Natural killer cell treated with Interleukin-12 subunit alpha and Interleukin-12 subunit beta and Interleukin-15 and Interleukin-18, amount 100 ng/mL, for 72 hours (primary cell): ENCODE data around the gene KCNIP4. TPM values are rescaled to one million over a fixed set of nuclear protein-coding genes. Genes with fewer than 3 reads are reported as not detected.

ENCODE experiments used
- ATAC-seq, 2 donors: fragments of 150-1000 bp; cut with Tn5 transposase in 1 of 2; sonication (Bioruptor Pico), chemical (Tn5 transposase) in 1 of 2; 2 replicates each; pipeline ENCODE4 v1.10.0; 2021
- DNase-seq: peaks from one replicate; pipeline ENCODE4 v3.0.0; 2022; ENCODE audit warnings: low spot score
- H3K27ac Mint-ChIP-seq, 2 donors: 1 replicate in 1 of 2; 2 replicates in 1 of 2; pipeline ENCODE4 v1.8.0; 2022; ENCODE audit warnings: mixed read lengths in 2 of 2, mild to moderate bottlenecking in 1 of 2, moderate library complexity in 1 of 2
- H3K27me3 Mint-ChIP-seq, 2 donors: 1 replicate in 1 of 2; 2 replicates in 1 of 2; pipeline ENCODE4 v1.8.0; 2022; ENCODE audit warnings: mixed read lengths in 2 of 2
- H3K36me3 Mint-ChIP-seq: one replicate; pipeline ENCODE4 v1.8.0; 2022; ENCODE audit warnings: mixed read lengths
- H3K4me1 Mint-ChIP-seq, 2 donors: 1 replicate in 1 of 2; 2 replicates in 1 of 2; pipeline ENCODE4 v1.8.0; 2022; ENCODE audit warnings: low read depth in 2 of 2, mixed read lengths in 2 of 2, mild to moderate bottlenecking in 1 of 2
- H3K4me3 Mint-ChIP-seq: one replicate; pipeline ENCODE4 v1.8.0; 2022; ENCODE audit warnings: mixed read lengths
- H3K9me3 Mint-ChIP-seq: 2 replicates; pipeline ENCODE4 v1.8.0; 2022; ENCODE audit warnings: mixed read lengths
- total RNA-seq, 2 donors: library from RNA; stranded (reverse); gene quantifications; one replicate each; pipeline ENCODE4 v1.2.3, GENCODE V29; 2022

The KCNIP4 gene
- total RNA-seq, 2 donors from 2014 or later = not detected

DNA sequence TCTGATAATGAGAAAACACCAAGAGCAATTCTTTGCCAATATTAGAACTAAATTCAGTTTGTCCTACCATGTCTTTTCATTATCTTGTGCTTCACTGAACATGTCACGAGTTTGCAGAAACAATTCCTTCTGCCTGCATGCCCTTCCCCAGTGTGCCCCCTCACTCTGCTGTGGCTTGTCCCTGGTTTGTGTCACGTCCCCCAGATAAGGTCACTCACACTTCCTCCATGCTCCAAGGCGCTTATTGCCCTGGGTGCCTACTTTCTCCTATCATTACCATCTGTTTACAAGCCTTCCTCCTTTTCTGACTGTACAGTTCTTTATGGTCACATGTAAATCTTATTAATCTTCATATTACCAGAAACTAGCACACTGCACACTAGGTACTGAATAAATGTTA lies 394.1 kb downstream of the KCNIP4 start:
- no peak for ATAC-seq
- Mint-ChIP-seq H3K9me3 (peaks cover 3% of the 10 kb centered on the region), H3K27ac (no peak overlapping the region), H3K36me3 (no peaks in the 10 kb centered on the region), H3K4me3 (no peak overlapping the region), H3K27me3 (no peaks in the 10 kb centered on the region), H3K4me1 (no peaks in the 10 kb centered on the region)
- no peak for DNase-seq

DNA sequence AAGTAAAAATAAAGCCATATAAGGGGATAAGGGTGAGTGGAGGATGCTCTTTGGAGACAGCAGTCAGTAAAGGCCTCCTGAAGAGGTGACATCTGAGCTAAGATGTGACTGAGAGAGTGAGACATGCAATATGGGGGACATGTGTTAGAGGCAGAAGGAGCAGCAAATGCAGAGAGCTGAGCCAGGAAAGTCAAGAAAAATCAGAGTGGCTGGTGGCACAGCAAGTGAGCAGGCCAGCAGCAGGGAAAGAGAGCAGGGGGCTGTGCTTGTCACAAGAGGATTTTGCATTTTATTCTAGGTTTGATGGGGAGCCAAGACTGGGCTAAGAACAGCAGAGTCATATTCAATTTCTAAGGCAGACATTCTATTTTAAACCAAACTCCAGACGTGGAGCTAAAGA lies 394.5 kb downstream of the KCNIP4 start:
- Mint-ChIP-seq H3K27ac (no peak overlapping the region), H3K36me3 (no peaks in the 10 kb centered on the region), H3K4me1 (no peaks in the 10 kb centered on the region), H3K9me3 (peaks cover 3% of the 10 kb centered on the region), H3K4me3 (no peak overlapping the region), H3K27me3 (no peaks in the 10 kb centered on the region)
- no peak for ATAC-seq
- no peak for DNase-seq

DNA sequence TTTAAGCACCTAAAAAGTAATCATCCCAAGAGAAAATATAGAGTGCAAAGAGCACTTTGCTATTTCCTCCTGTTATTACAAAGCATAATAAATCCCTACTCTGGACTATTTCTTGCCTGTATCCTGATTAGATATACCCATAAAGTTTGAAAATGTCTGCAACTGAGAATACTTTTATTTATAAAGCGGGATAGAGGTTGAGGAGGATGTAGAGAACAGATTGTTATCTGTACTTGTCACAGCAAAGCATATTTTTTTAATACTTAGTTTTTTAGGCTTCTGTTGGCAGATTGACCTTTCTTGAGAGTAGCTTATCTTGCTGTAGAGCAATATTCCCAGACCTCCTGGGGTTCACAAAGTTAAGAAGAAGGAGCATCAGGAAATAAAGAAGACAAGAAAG lies 396.1 kb downstream of the KCNIP4 start:
- Mint-ChIP-seq H3K36me3 (no peaks in the 10 kb centered on the region), H3K27me3 (no peaks in the 10 kb centered on the region), H3K27ac (no peak overlapping the region), H3K4me1 (no peaks in the 10 kb centered on the region), H3K4me3 (no peak overlapping the region), H3K9me3 (peaks cover 3% of the 10 kb centered on the region)
- ATAC-seq (no peak), DNase-seq (no peak)

DNA sequence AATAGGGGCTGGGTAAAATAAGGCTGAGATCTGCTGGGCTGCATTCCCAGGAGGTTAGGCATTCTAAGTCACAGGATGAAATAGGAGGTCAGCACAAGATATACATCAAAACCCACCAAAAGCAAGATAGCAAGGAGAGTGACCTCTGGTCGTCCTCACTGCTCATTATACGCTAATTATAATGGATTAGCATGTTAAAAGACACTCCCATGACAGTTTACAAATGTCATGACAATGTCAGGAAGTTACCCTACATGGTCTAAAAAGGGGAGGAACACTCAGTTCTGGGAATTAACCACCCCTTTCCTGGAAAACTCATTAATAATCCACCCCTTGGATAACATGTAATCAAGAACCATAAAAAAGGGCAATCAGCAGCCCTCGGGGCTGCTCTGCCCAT lies 403.6 kb downstream of the KCNIP4 start:
- no peak overlapping the region for H3K27ac Mint-ChIP-seq
- H3K4me1 Mint-ChIP-seq = no peaks in the 10 kb centered on the region
- H3K9me3 Mint-ChIP-seq = no peaks in the 10 kb centered on the region
- ATAC-seq = no peak
- no peak for DNase-seq
- H3K4me3 Mint-ChIP-seq = no peak overlapping the region
- H3K36me3 Mint-ChIP-seq = no peaks in the 10 kb centered on the region
- no peaks in the 10 kb centered on the region for H3K27me3 Mint-ChIP-seq

DNA sequence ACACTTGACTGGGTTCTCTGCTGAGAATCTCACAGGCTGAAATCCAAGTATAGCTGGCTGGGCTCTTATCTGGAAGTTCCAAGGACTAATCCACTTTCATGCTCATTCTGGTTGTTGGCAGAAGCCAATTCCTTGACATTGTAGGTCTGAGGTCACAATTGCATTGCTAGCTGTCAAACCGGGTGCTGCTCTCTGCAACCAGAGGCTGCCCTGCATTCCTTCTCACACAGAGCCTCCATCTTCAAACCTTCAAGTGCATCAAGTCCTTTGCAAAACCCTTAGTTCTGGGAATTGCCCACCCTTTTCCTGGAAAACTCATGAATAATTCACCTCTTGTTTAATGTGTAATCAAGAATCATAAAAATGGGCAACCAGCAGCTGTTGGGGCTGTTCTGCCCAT lies 404.2 kb downstream of the KCNIP4 start:
- H3K4me1 Mint-ChIP-seq = no peaks in the 10 kb centered on the region
- H3K27ac Mint-ChIP-seq = no peak overlapping the region
- no peak for ATAC-seq
- no peaks in the 10 kb centered on the region for H3K9me3 Mint-ChIP-seq
- H3K36me3 Mint-ChIP-seq = no peaks in the 10 kb centered on the region
- no peaks in the 10 kb centered on the region for H3K27me3 Mint-ChIP-seq
- H3K4me3 Mint-ChIP-seq = no peak overlapping the region
- DNase-seq = no peak

DNA sequence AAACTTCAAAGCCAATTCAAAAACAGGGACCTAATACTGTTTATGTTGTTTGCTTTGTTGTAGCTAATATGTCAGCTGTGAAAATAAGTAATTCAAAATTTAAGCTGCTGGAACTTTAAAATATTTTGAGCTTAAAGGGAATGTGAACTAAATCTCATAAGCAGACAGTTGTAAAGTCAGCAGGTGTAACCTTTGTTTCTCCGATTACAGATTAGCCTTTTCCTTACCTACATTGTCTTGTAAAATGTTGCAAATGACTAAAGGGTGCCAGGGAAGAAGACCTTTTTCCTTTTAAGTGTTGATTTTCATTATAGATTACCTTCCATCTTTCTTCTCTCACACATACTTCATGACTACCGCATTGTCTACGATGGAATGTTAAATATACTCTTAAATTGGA lies 405.1 kb downstream of the KCNIP4 start:
- no peaks in the 10 kb centered on the region for H3K27me3 Mint-ChIP-seq
- no peaks in the 10 kb centered on the region for H3K4me1 Mint-ChIP-seq
- no peak for DNase-seq
- H3K9me3 Mint-ChIP-seq = peaks cover 4% of the 10 kb centered on the region
- no peak overlapping the region for H3K4me3 Mint-ChIP-seq
- ATAC-seq = no peak
- no peaks in the 10 kb centered on the region for H3K36me3 Mint-ChIP-seq
- no peak overlapping the region for H3K27ac Mint-ChIP-seq

DNA sequence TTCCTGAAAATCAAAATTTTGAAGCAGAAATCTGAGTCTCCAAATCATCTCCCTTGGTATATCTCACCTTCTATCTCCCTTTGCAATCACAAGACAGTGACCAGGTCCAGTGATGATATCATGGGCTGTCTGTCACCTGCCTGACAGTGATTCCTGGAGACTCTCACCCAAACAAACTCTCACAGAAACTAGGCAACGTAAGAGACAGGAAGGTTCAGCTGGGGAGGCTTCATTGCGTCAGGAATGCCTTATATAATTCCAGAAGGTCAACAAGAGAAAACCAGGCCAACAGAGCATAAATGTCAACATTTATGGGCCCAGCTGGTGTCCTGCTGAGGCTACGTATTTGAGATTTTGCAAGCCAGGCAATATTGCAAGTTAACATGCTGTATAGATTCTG lies 412.7 kb downstream of the KCNIP4 start:
- no peak for ATAC-seq
- no peak for DNase-seq
- Mint-ChIP-seq H3K36me3 (no peaks in the 10 kb centered on the region), H3K9me3 (peaks cover 8% of the 10 kb centered on the region), H3K4me1 (no peaks in the 10 kb centered on the region), H3K4me3 (no peak overlapping the region), H3K27me3 (no peaks in the 10 kb centered on the region), H3K27ac (no peak overlapping the region)

DNA sequence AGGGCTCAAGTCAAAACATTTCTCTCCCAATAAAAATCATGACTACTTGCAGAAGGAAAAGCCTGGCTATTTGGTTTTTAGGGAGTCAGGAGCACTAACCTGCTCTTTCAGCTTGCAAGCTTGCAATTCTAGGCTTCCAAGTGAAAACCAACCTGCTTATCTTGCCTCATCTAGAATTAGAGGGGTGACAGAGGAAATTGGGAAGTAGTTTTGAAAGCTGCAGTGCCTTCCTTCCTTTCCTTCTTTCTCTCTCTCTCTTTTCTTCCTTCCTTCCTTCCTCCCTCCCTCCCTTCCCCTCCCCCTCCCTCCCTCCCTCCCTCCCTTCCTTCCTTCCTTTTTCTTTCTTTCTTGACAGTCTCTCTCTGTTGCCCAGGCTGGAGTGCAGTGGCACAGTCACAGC lies 417.5 kb downstream of the KCNIP4 start:
- Mint-ChIP-seq H3K9me3 (peaks cover 4% of the 10 kb centered on the region), H3K27me3 (no peaks in the 10 kb centered on the region), H3K27ac (no peak overlapping the region), H3K36me3 (no peaks in the 10 kb centered on the region), H3K4me1 (no peaks in the 10 kb centered on the region), H3K4me3 (no peak overlapping the region)
- DNase-seq (no peak), ATAC-seq (no peak)

DNA sequence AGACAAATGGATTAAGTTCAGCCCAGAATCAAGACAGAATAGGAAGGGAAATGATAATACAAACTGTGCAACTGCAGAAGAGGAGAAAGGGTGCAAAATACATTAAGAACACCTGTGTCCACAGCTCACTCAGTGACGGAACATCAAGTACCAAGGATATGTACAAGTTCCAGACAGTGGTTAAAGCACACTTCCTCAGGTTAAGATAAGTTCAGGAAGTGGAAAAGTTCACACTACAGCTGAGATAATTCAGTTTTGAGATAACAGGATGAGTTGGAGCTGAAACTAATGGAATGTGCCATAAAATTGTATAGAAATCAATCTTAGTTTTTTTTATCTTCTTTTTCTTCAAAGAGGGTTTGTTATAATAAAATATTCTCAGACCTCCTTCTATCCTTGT lies 419.4 kb downstream of the KCNIP4 start:
- Mint-ChIP-seq H3K4me3 (no peak overlapping the region), H3K4me1 (no peaks in the 10 kb centered on the region), H3K27ac (no peak overlapping the region), H3K36me3 (no peaks in the 10 kb centered on the region), H3K27me3 (no peaks in the 10 kb centered on the region), H3K9me3 (peaks cover 5% of the 10 kb centered on the region)
- no peak for ATAC-seq
- no peak for DNase-seq

DNA sequence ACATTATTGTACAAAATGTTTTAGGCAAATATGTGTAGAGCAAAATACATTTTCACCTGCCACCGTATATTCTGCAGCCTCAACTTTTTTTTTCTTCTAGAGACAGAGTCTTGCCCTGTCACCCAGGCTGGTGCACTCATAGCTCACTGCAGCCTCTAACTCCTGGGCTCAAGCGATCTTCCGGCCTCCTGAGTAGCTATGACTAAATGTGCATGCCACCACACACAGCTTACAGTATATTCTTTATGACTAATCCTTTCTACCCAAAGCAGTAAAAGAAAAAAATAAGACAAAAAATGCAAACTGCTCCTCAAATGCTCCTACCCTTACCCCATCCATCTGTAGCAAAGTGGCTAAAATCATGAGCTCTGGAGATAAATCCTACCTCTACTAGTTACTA lies 426.3 kb downstream of the KCNIP4 start:
- Mint-ChIP-seq H3K36me3 (no peaks in the 10 kb centered on the region), H3K9me3 (peaks cover 12% of the 10 kb centered on the region), H3K27ac (no peak overlapping the region), H3K27me3 (no peaks in the 10 kb centered on the region), H3K4me3 (no peak overlapping the region), H3K4me1 (no peaks in the 10 kb centered on the region)
- DNase-seq (no peak), ATAC-seq (no peak)

DNA sequence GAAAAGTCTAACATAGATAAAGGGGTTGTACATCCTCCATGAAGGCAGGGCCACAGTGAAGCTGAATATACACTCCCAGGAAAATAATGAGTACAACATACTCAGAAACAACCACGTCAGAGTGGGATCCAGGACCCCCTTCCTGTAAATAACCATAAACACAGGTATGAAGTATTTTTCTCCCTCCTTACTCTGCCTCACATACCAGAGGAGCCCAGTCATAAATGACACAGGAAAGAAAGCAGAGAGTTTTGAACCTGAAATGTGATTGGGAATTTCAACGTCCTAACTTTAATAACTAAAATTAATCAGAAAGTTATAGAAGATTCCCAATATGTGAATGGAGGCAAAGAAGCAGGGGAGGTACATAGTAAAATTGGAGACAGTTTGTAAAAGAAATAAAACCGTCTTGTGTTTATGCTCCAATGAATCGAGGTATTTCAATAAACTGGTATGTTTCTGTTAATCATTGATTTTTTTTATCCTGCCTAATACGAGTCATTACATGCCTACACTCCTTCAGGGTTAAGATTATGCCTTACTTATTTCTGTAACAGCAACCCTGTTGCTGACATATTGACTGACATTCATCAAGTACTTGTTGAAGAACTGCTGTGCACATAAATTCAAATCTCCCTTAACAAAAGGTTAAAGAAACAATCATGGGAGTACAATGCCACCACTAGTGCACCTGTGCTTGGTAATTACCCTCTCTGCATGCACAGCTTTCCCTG lies 431.3 kb downstream of the KCNIP4 start:
- H3K4me3 Mint-ChIP-seq = no peak overlapping the region
- no peaks in the 10 kb centered on the region for H3K27me3 Mint-ChIP-seq
- H3K9me3 Mint-ChIP-seq = no peaks in the 10 kb centered on the region
- no peak overlapping the region for H3K27ac Mint-ChIP-seq
- H3K4me1 Mint-ChIP-seq = no peaks in the 10 kb centered on the region
- ATAC-seq (no peak), DNase-seq (no peak)
- H3K36me3 Mint-ChIP-seq = no peaks in the 10 kb centered on the region

DNA sequence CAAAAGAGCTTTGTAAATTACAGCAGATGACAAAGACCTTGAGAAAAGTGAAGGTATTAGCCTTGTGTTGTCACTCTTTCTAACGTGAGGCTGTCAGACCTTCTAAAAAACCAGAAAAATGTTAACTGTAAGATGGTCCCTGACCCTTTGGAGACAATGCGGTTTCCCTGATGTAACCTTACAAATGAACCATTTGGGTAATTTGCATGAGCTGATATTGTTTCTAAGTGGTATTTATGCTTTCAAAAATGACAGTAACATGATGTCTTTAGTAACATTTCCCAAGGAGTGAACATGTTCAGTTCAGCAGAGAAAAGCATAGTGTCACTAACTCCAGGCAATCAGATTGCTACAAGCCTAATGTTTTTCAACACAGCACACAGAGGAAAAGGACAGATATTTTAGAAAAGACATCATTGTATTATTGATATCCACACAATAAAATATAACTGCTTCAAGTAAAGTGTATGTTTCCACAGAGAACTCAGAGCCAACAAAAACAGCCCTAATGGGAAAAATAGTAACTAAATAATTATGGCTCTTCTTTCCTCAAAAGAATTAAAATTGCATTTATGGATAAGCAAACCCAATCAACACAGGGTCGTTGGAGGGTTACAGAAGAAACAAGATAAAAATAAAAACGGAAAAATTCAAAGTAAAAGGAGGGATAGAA lies 434.4 kb downstream of the KCNIP4 start:
- Mint-ChIP-seq H3K27ac (no peak overlapping the region), H3K4me3 (no peak overlapping the region), H3K27me3 (peaks cover 0 to 3% of the 10 kb centered on the region in 2 donors), H3K4me1 (no peaks in the 10 kb centered on the region), H3K9me3 (no peaks in the 10 kb centered on the region), H3K36me3 (no peaks in the 10 kb centered on the region)
- no peak for ATAC-seq
- DNase-seq = no peak

DNA sequence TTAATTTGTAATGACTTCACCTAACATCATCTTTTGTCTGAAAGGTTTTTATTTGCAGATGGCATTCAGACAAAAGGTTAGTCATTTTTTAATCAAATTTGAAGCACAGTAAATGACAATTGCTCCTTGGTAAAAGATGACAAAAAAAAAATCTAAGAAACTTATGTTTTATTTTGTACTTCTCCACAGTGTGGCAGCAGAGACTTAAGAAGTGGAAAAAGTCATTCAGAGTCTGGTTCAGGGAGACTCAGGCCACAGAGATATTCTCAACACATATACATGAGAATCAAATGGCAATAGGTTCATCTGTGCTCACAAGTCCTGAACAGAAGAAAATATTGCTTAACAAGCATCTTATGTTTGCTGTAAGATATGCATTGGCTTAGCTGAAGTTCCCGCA lies 436.2 kb downstream of the KCNIP4 start:
- no peak for ATAC-seq

DNA sequence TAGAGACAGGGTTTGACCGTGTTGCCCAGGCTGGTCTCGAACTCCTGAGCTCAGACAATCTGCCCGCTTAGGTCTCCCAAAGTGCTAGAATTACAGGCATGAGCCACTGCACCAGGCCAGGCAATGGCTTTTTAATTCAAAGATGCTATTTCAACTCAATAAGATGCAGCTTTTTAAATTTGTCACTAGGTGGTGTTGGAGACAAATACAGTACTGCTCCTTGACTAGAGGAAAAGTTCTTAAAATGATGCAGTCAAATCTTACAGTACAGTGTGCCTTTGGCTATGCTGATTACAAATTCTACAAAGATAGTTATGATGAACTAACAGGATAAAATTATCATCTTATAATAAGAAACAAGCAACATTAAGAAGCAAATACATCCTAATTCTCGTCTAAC lies 441.1 kb downstream of the KCNIP4 start:
- DNase-seq = no peak
- Mint-ChIP-seq H3K27ac (no peak overlapping the region), H3K4me1 (no peaks in the 10 kb centered on the region), H3K27me3 (peaks cover 0 to 3% of the 10 kb centered on the region in 2 donors), H3K4me3 (no peak overlapping the region), H3K36me3 (no peaks in the 10 kb centered on the region), H3K9me3 (no peaks in the 10 kb centered on the region)
- no peak for ATAC-seq

More for the DNA sequence above, 436.2 kb downstream of the KCNIP4 start:
- DNase-seq = no peak
- no peak overlapping the region for H3K4me3 Mint-ChIP-seq
- H3K9me3 Mint-ChIP-seq = no peaks in the 10 kb centered on the region
- H3K27ac Mint-ChIP-seq = no peak overlapping the region
- no peaks in the 10 kb centered on the region for H3K4me1 Mint-ChIP-seq
- peaks cover 0 to 3% of the 10 kb centered on the region in 2 donors for H3K27me3 Mint-ChIP-seq
- no peaks in the 10 kb centered on the region for H3K36me3 Mint-ChIP-seq

DNA sequence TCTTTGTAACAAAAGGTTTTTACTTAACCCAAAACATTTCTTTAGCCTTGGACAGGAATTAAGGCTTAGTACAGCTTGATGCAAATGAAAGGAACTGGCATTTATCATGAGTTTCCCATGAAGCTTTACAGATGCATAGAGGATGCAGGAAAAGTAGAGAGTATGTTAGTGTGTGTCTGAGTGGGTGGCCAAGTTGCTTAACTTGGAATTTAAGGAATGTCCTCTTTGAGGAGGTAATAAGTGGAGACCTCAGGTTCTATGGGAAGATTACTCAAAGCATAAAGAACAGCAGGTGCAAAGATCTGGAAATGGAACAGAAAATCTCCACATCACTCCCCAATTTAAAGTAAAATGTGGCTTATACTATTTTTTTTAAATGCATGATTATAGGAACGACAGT lies 457.9 kb downstream of the KCNIP4 start:
- Mint-ChIP-seq H3K4me3 (no peak overlapping the region), H3K4me1 (no peaks in the 10 kb centered on the region)

More for the DNA sequence above, 457.9 kb downstream of the KCNIP4 start:
- ATAC-seq (no peak), DNase-seq (no peak)
- no peaks in the 10 kb centered on the region for H3K36me3 Mint-ChIP-seq
- peaks cover 4% of the 10 kb centered on the region for H3K9me3 Mint-ChIP-seq
- no peak overlapping the region for H3K27ac Mint-ChIP-seq
- H3K27me3 Mint-ChIP-seq = no peaks in the 10 kb centered on the region
